Neuronal stem cell (in vitro differentiated cells): ENCODE results near the gene CYP17A1.

Experiments used
- DNase-seq: peaks from one replicate; pipeline ENCODE4 v3.0.0-alpha.2; 2013; ENCODE audit warnings: low spot score
- H2AFZ ChIP-seq: one replicate; pipeline ENCODE4 v1.6.1; 2013; ENCODE audit warnings: mild to moderate bottlenecking, low read length, inconsistent platforms
- H2AK5ac ChIP-seq: 2 replicates; pipeline ENCODE4 v1.6.1; 2013; ENCODE audit warnings: low read depth, mild to moderate bottlenecking, inconsistent platforms, low read length, moderate library complexity, mixed read lengths
- H2BK120ac ChIP-seq: 2 replicates; pipeline ENCODE4 v1.6.1; 2013; ENCODE audit warnings: low read depth, mild to moderate bottlenecking, inconsistent platforms, low read length, moderate library complexity, mixed read lengths
- H2BK12ac ChIP-seq: one replicate; pipeline ENCODE4 v1.6.1; 2013; ENCODE audit warnings: low read length, inconsistent platforms
- H2BK15ac ChIP-seq: 2 replicates; pipeline ENCODE4 v1.6.1; 2013; ENCODE audit warnings: mild to moderate bottlenecking, low read length, inconsistent platforms, mixed read lengths
- H2BK5ac ChIP-seq: one replicate; pipeline ENCODE4 v1.6.1; 2013; ENCODE audit warnings: inconsistent platforms, mild to moderate bottlenecking, low read length, moderate library complexity
- H3K14ac ChIP-seq: one replicate; pipeline ENCODE4 v1.6.1; 2013; ENCODE audit warnings: low read length, inconsistent platforms
- H3K18ac ChIP-seq: 2 replicates; pipeline ENCODE4 v1.6.1; 2013; ENCODE audit warnings: low read length, inconsistent platforms
- H3K23ac ChIP-seq: 2 replicates; pipeline ENCODE4 v1.6.1; 2013; ENCODE audit warnings: low read depth, mild to moderate bottlenecking, mixed read lengths, low read length, inconsistent platforms; ENCODE audit not compliant: poor library complexity
- H3K27ac ChIP-seq: replicated peaks from 3 replicates; pipeline ENCODE4 v1.5.1; 2013; ENCODE audit warnings: low read length, inconsistent platforms
- H3K27me3 ChIP-seq, 3 experiments: 2 replicates each; pipeline ENCODE4 v1.6.1; 2013; ENCODE audit warnings: low read length in 3 of 3, mild to moderate bottlenecking in 2 of 3, inconsistent platforms in 1 of 3, low read depth in 1 of 3, mixed read lengths in 1 of 3, moderate library complexity in 1 of 3; ENCODE audit not compliant: control insufficient read depth in 3 of 3, insufficient read depth in 3 of 3
- H3K36me3 ChIP-seq, 2 donors: replicated peaks in 1 of 2; 2 replicates each; pipeline ENCODE4 v1.6.1; 2013; ENCODE audit warnings: low read length in 2 of 2; ENCODE audit not compliant: control insufficient read depth in 2 of 2, insufficient read depth in 2 of 2
- H3K4ac ChIP-seq: 2 replicates; pipeline ENCODE4 v1.6.1; 2013; ENCODE audit warnings: inconsistent platforms, mild to moderate bottlenecking, low read length, moderate library complexity
- H3K4me1 ChIP-seq, 2 donors: 1 replicate in 1 of 2; 2 replicates in 1 of 2; pipeline ENCODE4 v1.6.1; 2013; ENCODE audit warnings: low read length in 2 of 2, low read depth in 1 of 2; ENCODE audit not compliant: control insufficient read depth in 2 of 2, insufficient read depth in 1 of 2
- H3K4me2 ChIP-seq: one replicate; pipeline ENCODE4 v1.6.1; 2013; ENCODE audit warnings: mild to moderate bottlenecking, low read length, inconsistent platforms; ENCODE audit not compliant: insufficient read depth, poor library complexity, severe bottlenecking
- H3K4me3 ChIP-seq, 2 donors: 2 replicates each; pipeline ENCODE4 v1.5.1; 2013; ENCODE audit warnings: low read length in 2 of 2, mild to moderate bottlenecking in 2 of 2, inconsistent platforms in 1 of 2, moderate library complexity in 1 of 2
- H3K79me1 ChIP-seq: one replicate; pipeline ENCODE4 v1.6.1; 2013; ENCODE audit warnings: low read depth, mild to moderate bottlenecking, inconsistent platforms, low read length, moderate library complexity
- H3K9ac ChIP-seq: one replicate; pipeline ENCODE4 v1.6.1; 2013; ENCODE audit warnings: mild to moderate bottlenecking, low read depth, low read length, inconsistent platforms; ENCODE audit not compliant: poor library complexity
- H3K9me3 ChIP-seq, 2 donors: replicated peaks in 1 of 2; 2 replicates each; pipeline versions ENCODE3 to v1.6.1; 2013; ENCODE audit warnings: low read length in 2 of 2, mild to moderate bottlenecking in 2 of 2, inconsistent platforms in 1 of 2, low read depth in 1 of 2, mixed read lengths in 1 of 2, moderate library complexity in 1 of 2; ENCODE audit not compliant: control insufficient read depth in 2 of 2, insufficient read depth in 1 of 2
- H4K8ac ChIP-seq: one replicate; pipeline ENCODE4 v1.6.1; 2013; ENCODE audit warnings: low read depth, mild to moderate bottlenecking, inconsistent platforms, low read length, moderate library complexity
- H4K91ac ChIP-seq: one replicate; pipeline ENCODE4 v1.6.1; 2013; ENCODE audit warnings: low read length, low read depth, mild to moderate bottlenecking, inconsistent platforms; ENCODE audit not compliant: poor library complexity
- WGBS, 2 donors: extraction: QIAGEN DNeasy Blood & Tissue Kit; methylation state at CpG; one replicate each; pipeline ENCODE4 v1.1.7; 2013; ENCODE audit warnings: missing lambda C conversion rate in 2 of 2, mixed read lengths in 1 of 2; ENCODE audit not compliant: insufficient read length in 2 of 2, insufficient replicate concordance in 1 of 2; ENCODE audit errors: extremely low coverage in 2 of 2; 5-methylcytosine and 5-hydroxymethylcytosine counted together

The CYP17A1 gene

GRCh38 chr10:102831322-102832071 is 5.7 kb downstream of the CYP17A1 start:
- Histone ChIP-seq H3K4me1 (no peaks in the 10 kb centered on the region), H3K9ac (no peak overlapping the region), H3K36me3 (no peaks in the 10 kb centered on the region), H3K4me3 (no peak overlapping the region), H4K8ac (no peak overlapping the region), H2BK15ac (no peak overlapping the region), H2BK5ac (no peak overlapping the region), H2BK120ac (no peak overlapping the region), H3K9me3 (no peaks in the 10 kb centered on the region), H3K4ac (no peak overlapping the region), H3K27ac (no peak overlapping the region), H3K79me1 (no peaks in the 10 kb centered on the region), H3K14ac (no peak overlapping the region), H3K27me3 (peaks cover 0 to 8% (median 0%) of the 10 kb centered on the region in 3 experiments), H2BK12ac (no peak overlapping the region), H3K18ac (no peak overlapping the region), H3K23ac (no peak overlapping the region), H2AK5ac (no peak overlapping the region), H3K4me2 (no peak overlapping the region), H4K91ac (no peak overlapping the region), H2AFZ (peak overlapping the region; percentile 30)
- no CpG with 5 or more reads among the region's 16 CpGs for WGBS, 2 donors
- DNase-seq, result no peak

DNA sequence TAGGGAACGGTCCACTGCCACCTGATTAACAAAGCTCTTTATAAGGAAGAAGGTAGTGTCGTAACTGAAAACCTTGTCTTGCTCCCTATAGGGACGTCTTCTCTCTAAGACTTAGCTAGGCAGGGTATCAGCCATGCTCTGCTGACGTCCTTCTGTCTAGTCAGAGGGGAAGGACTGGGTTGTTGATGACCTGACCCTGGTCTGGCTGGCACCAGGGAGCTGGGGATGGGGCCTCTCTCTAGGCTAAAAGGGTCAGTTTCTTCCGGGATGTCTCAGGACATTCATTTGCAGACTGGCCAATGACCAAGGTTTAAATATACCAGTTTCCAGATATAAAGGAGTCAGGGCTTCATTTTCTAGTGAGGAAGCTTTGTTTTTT is 9.6 kb downstream of the CYP17A1 start:
- Histone ChIP-seq H2BK12ac (no peak overlapping the region), H4K91ac (no peak overlapping the region)
- no CpG with 5 or more reads among the region's 5 CpGs for WGBS, 2 donors

DNA sequence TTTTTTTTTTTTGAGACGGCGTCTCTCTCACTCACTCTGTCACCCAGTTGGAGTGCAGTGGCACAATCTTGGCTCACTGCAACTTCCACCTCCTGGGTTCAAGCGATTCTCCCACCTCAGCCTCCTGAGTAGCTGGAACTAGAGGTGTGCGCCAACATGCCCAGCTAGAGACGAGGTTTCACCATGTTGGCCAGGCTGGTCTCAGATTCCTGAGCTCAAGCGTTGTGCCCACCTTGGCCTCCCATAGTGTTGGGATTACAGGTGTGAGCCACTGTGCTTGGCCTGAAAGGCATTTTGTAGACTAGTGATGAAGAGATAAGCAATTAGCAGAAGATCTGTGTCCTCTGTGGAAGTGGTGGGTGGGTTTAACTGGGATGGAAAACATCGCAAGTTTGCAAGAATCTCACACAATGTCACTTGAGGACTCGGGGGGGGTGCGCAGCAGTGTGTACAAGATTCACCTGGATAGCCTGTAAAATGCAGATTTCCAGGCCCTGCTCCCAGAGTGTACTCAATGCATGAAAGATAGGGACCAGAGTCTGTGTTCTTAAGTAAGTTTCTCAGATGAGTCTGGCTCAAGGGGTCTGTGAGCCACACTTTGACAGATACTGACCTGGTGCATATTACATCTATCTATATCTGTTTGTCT is 10.9 kb downstream of the CYP17A1 start:
- peaks cover 4 to 9% of the 10 kb centered on the region in 2 donors for H3K9me3 ChIP-seq
- no peak overlapping the region for H3K4me3 ChIP-seq
- no peak overlapping the region for H3K14ac ChIP-seq
- H3K4me1 ChIP-seq, result no peaks in the 10 kb centered on the region
- H2BK15ac ChIP-seq, result no peak overlapping the region
- H3K4ac ChIP-seq, result no peak overlapping the region
- H4K91ac ChIP-seq, result no peak overlapping the region
- H3K18ac ChIP-seq, result no peak overlapping the region
- no peak overlapping the region for H4K8ac ChIP-seq
- no peaks in the 10 kb centered on the region for H3K79me1 ChIP-seq
- no peak overlapping the region for H2AK5ac ChIP-seq
- no peak for DNase-seq
- H3K23ac ChIP-seq, result no peak overlapping the region
- H2AFZ ChIP-seq, result no peak overlapping the region
- no peak overlapping the region for H2BK12ac ChIP-seq
- no peak overlapping the region for H3K27ac ChIP-seq
- H2BK120ac ChIP-seq, result no peak overlapping the region
- H3K36me3 ChIP-seq, result no peaks in the 10 kb centered on the region
- no CpG with 5 or more reads among the region's 9 CpGs for WGBS, 2 donors
- no peak overlapping the region for H3K4me2 ChIP-seq
- H3K27me3 ChIP-seq, result peaks cover 0 to 2% (median 0%) of the 10 kb centered on the region in 3 experiments
- no peak overlapping the region for H2BK5ac ChIP-seq
- no peak overlapping the region for H3K9ac ChIP-seq

More for the DNA sequence above, 9.6 kb downstream of the CYP17A1 start:
- no peak overlapping the region for H3K14ac ChIP-seq
- no peak overlapping the region for H2AK5ac ChIP-seq
- H3K4me1 ChIP-seq, result no peaks in the 10 kb centered on the region
- no peak overlapping the region for H2BK5ac ChIP-seq
- H3K36me3 ChIP-seq, result no peaks in the 10 kb centered on the region
- H2BK15ac ChIP-seq, result no peak overlapping the region
- no peak overlapping the region for H4K8ac ChIP-seq
- H2BK120ac ChIP-seq, result no peak overlapping the region
- no peaks in the 10 kb centered on the region for H3K79me1 ChIP-seq
- peaks cover 4 to 9% of the 10 kb centered on the region in 2 donors for H3K9me3 ChIP-seq
- H3K9ac ChIP-seq, result no peak overlapping the region
- DNase-seq, result no peak
- H3K27ac ChIP-seq, result no peak overlapping the region
- H3K18ac ChIP-seq, result no peak overlapping the region
- peaks cover 0 to 4% (median 0%) of the 10 kb centered on the region in 3 experiments for H3K27me3 ChIP-seq
- no peak overlapping the region for H3K23ac ChIP-seq
- no peak overlapping the region for H3K4me2 ChIP-seq
- H3K4me3 ChIP-seq, result no peak overlapping the region
- no peak overlapping the region for H3K4ac ChIP-seq
- no peak overlapping the region for H2AFZ ChIP-seq

GRCh38 chr10:102824664-102825063 is 12.5 kb downstream of the CYP17A1 start:
- no peak for DNase-seq

More at GRCh38 chr10:102824664-102825063, 12.5 kb downstream of the CYP17A1 start:
- H3K36me3 ChIP-seq, result no peaks in the 10 kb centered on the region
- H3K23ac ChIP-seq, result no peak overlapping the region
- H3K9me3 ChIP-seq, result peaks cover 4 to 9% of the 10 kb centered on the region in 2 donors
- no CpG with 5 or more reads among the region's 4 CpGs for WGBS, 2 donors
- H4K91ac ChIP-seq, result no peak overlapping the region
- no peaks in the 10 kb centered on the region for H3K4me1 ChIP-seq
- no peak overlapping the region for H3K14ac ChIP-seq
- no peak overlapping the region for H2BK15ac ChIP-seq
- H3K27ac ChIP-seq, result no peak overlapping the region
- H2BK5ac ChIP-seq, result no peak overlapping the region
- no peak overlapping the region for H3K9ac ChIP-seq
- H3K79me1 ChIP-seq, result no peaks in the 10 kb centered on the region
- no peaks in the 10 kb centered on the region for H3K27me3 ChIP-seq
- no peak overlapping the region for H2BK120ac ChIP-seq
- no peak overlapping the region for H3K4ac ChIP-seq
- H3K4me2 ChIP-seq, result no peak overlapping the region
- H4K8ac ChIP-seq, result no peak overlapping the region
- H3K4me3 ChIP-seq, result no peak overlapping the region
- no peak overlapping the region for H3K18ac ChIP-seq
- no peak overlapping the region for H2AK5ac ChIP-seq
- H2BK12ac ChIP-seq, result no peak overlapping the region
- H2AFZ ChIP-seq, result no peak overlapping the region
